ENCODE results near the gene FGF14. TPM values are rescaled to one million over a fixed set of nuclear protein-coding genes. Genes with fewer than 3 reads are reported as not detected.

Gene FGF14
- total and polyA plus RNA-seq, 2 of the 4 experiments (the other 2 are of a cell fraction): under 0.01 TPM; not detected in 1

DNA sequence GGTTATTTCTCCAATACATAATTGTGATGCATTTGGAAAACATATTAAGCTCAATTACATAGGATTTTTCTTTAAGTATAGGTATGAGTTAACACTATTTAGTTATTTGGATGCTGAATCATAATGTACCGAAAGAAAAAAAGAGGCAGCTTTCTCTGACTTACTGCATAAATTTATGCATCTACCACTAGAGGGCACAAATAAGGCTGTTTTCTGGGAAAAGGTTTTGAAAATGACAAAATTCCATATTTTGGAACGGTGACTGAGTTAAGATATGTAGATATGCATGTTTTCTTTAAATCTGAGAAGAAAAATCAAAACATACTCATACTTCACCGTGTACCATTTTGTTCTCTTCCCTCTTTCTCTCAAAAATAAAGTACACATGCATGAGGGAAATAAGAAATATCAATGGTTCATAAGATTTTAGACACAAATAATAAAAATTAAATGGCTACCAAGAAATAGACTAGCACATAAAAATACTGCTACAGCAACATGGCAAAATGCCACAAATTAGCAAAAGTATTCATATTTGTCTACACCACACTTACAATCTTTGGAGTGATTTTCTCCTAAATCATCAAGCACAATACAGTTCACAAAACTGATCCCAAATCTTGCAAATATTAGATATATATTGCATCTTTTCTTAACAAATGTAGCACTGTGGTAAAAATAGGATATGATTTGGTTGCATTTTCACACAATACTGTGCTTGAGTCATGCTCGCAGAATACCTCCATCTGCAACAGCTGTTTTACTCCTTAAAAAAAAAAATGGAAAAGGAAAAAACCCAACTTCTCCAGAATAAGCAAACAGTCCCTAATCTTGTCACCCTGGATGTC, 260.0 kb downstream of the FGF14 start (continued):
- TF ChIP-seq, protein P1, sequence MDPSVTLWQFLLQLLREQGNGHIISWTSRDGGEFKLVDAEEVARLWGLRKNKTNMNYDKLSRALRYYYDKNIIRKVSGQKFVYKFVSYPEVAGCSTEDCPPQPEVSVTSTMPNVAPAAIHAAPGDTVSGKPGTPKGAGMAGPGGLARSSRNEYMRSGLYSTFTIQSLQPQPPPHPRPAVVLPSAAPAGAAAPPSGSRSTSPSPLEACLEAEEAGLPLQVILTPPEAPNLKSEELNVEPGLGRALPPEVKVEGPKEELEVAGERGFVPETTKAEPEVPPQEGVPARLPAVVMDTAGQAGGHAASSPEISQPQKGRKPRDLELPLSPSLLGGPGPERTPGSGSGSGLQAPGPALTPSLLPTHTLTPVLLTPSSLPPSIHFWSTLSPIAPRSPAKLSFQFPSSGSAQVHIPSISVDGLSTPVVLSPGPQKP (IDR thresholded peaks at IDR 0.05; ENCODE audit: borderline replicate concordance, low read depth, low read length): no peak
- TF ChIP-seq CEBPB (IDR thresholded peaks at IDR 0.05; ENCODE audit: low read depth, low read length): no peak

DNA sequence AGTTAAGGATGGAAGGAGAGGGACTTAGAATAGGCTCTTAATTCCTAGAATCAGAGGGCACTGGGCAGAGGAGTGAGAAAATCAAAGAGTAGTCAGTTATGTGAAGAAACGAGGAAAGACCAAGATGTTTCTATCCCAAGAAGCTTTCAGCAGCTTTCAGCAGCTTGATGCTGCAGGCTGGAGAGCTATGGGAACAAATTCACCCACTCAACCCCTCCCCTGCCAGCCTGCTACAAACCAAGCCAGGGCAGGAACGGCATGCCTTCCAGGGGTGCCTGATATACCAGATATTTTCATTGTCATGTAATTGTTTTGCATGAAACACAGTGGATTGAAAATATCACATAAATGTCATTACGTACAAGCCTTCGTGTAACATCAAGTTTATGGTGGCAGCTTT, 262.2 kb downstream of the FGF14 start:
- Histone ChIP-seq H3K4me3 (ENCODE audit: insufficient read depth, low read depth, low read length) (no peak overlapping the region), H2AK5ac (ENCODE audit: low read depth, low read length) (no peak overlapping the region), H3K14ac (replicated peaks; ENCODE audit: low read depth, low read length) (no peak overlapping the region), H3K36me3 (ENCODE audit: control insufficient read depth, insufficient read depth, low read length) (no peaks in the 10 kb centered on the region), H3K23ac (ENCODE audit: low read depth, low read length) (no peak overlapping the region), H3K18ac (ENCODE audit: low read depth, low read length) (no peak overlapping the region), H3K4me2 (ENCODE audit: low read depth, low read length) (no peak overlapping the region), H2AFZ (replicated peaks; ENCODE audit: low read length, poor library complexity) (no peak overlapping the region), H3K4ac (ENCODE audit: low read depth, low read length) (no peak overlapping the region), H3K56ac (ENCODE audit: extremely low read depth, insufficient read depth, low read length) (no peak overlapping the region), H2BK120ac (ENCODE audit: low read depth, low read length) (no peak overlapping the region), H2BK5ac (ENCODE audit: low read depth, low read length, poor library complexity, severe bottlenecking) (no peak overlapping the region), H4K5ac (ENCODE audit: low read depth, low read length) (no peak overlapping the region), H3K27me3 (ENCODE audit: control insufficient read depth, insufficient read depth, low read length) (no peaks in the 10 kb centered on the region), H2AK9ac (replicated peaks; ENCODE audit: low read depth, low read length, poor library complexity) (no peak overlapping the region), H4K91ac (ENCODE audit: insufficient read depth, low read depth, low read length) (no peak overlapping the region), H3K9me1 (ENCODE audit: insufficient read depth, low read length) (no peaks in the 10 kb centered on the region), H3K4me1 (ENCODE audit: control insufficient read depth, insufficient read depth, low read length) (no peaks in the 10 kb centered on the region), H3K9me3 (ENCODE audit: control insufficient read depth, insufficient read depth, low read length) (no peaks in the 10 kb centered on the region), H2BK20ac (ENCODE audit: low read depth, low read length) (no peak overlapping the region), H3K27ac (ENCODE audit: insufficient read depth, low read length) (no peak overlapping the region), H4K20me1 (ENCODE audit: insufficient read depth, low read length) (no peaks in the 10 kb centered on the region), H3K79me1 (ENCODE audit: low read depth in 1 of 2, low read length in 2 of 2) (no peaks in the 10 kb centered on the region), H2BK15ac (ENCODE audit: low read depth, low read length) (no peak overlapping the region), H4K8ac (ENCODE audit: low read depth in 2 of 2, low read length in 2 of 2) (no peak overlapping the region), H3K9ac (ENCODE audit: low read depth, low read length) (no peak overlapping the region)
- ChIA-PET CTCF (interaction anchor here (0.7 kb wide), 1 partner anchor 33 kb away, joined by 3 read pairs; no protein-coding TSS in a partner anchor), POLR2A (ENCODE audit: unreplicated experiment) (no interaction called here)
- no CpG with 5 or more reads among the region's 4 CpGs for WGBS, 2 experiments (ENCODE audit: extremely low coverage in 2 of 2, insufficient read length in 1 of 2)
- DNase-seq (no peak), ATAC-seq (ENCODE audit: low read depth) (no peak)
- in situ Hi-C loops (cut with MboI; ENCODE audit: low sequenced_read_pairs) (loop anchor here (25.0 kb wide), 2 partner anchors 323 to 1002 kb away; no protein-coding TSS in a partner anchor), dilution Hi-C loops (cut with HindIII; ENCODE audit: low sequenced_read_pairs, unreplicated experiment) (no loop called here), intact Hi-C loops (cut with micrococcal nuclease) (loop anchor here (1.0 to 5.0 kb wide), 2 partner anchors 255 to 997 kb away; no protein-coding TSS in a partner anchor)
- BruUV-seq (replicated peaks): no TSS peak
- TF ChIP-seq BHLHE40 (IDR thresholded peaks at IDR 0.05; ENCODE audit: low read depth, low read length) (no peak), RFX5 (IDR thresholded peaks at IDR 0.05; ENCODE audit: low read depth, low read length) (no peak), FOS (IDR thresholded peaks at IDR 0.05; ENCODE audit: low read depth, low read length) (no peak), NFE2L2 (IDR thresholded peaks at IDR 0.05; ENCODE audit: low read depth, low read length) (no peak), MAFK (IDR thresholded peaks at IDR 0.05; ENCODE audit: low read depth, low read length) (no peak), CEBPB (IDR thresholded peaks at IDR 0.05; ENCODE audit: low read depth, low read length) (no peak), RCOR1 (IDR thresholded peaks at IDR 0.05; ENCODE audit: insufficient replicate concordance, low read length) (no peak), MXI1 (IDR thresholded peaks at IDR 0.05; ENCODE audit: borderline replicate concordance, low read depth, low read length) (no peak)
- TF ChIP-seq, protein P2, sequence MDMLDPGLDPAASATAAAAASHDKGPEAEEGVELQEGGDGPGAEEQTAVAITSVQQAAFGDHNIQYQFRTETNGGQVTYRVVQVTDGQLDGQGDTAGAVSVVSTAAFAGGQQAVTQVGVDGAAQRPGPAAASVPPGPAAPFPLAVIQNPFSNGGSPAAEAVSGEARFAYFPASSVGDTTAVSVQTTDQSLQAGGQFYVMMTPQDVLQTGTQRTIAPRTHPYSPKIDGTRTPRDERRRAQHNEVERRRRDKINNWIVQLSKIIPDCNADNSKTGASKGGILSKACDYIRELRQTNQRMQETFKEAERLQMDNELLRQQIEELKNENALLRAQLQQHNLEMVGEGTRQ (IDR thresholded peaks at IDR 0.05; ENCODE audit: low read depth, low read length): no peak
- TF ChIP-seq, protein P3, sequence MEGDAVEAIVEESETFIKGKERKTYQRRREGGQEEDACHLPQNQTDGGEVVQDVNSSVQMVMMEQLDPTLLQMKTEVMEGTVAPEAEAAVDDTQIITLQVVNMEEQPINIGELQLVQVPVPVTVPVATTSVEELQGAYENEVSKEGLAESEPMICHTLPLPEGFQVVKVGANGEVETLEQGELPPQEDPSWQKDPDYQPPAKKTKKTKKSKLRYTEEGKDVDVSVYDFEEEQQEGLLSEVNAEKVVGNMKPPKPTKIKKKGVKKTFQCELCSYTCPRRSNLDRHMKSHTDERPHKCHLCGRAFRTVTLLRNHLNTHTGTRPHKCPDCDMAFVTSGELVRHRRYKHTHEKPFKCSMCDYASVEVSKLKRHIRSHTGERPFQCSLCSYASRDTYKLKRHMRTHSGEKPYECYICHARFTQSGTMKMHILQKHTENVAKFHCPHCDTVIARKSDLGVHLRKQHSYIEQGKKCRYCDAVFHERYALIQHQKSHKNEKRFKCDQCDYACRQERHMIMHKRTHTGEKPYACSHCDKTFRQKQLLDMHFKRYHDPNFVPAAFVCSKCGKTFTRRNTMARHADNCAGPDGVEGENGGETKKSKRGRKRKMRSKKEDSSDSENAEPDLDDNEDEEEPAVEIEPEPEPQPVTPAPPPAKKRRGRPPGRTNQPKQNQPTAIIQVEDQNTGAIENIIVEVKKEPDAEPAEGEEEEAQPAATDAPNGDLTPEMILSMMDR (conservative IDR thresholded peaks at IDR 0.05; ENCODE audit: low read depth, low read length): no peak

Measured in IMR-90 (cell line).